ENCODE results near the gene NOC3L.

GRCh38 chr10:94308866-94309265 lies 53.9 kb downstream of the NOC3L start:
- TF ChIP-seq, protein P1, sequence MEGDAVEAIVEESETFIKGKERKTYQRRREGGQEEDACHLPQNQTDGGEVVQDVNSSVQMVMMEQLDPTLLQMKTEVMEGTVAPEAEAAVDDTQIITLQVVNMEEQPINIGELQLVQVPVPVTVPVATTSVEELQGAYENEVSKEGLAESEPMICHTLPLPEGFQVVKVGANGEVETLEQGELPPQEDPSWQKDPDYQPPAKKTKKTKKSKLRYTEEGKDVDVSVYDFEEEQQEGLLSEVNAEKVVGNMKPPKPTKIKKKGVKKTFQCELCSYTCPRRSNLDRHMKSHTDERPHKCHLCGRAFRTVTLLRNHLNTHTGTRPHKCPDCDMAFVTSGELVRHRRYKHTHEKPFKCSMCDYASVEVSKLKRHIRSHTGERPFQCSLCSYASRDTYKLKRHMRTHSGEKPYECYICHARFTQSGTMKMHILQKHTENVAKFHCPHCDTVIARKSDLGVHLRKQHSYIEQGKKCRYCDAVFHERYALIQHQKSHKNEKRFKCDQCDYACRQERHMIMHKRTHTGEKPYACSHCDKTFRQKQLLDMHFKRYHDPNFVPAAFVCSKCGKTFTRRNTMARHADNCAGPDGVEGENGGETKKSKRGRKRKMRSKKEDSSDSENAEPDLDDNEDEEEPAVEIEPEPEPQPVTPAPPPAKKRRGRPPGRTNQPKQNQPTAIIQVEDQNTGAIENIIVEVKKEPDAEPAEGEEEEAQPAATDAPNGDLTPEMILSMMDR (IDR thresholded peaks at IDR 0.05): no peak
- TF ChIP-seq EZH2 (IDR thresholded peaks at IDR 0.05; ENCODE audit: borderline replicate concordance, insufficient read depth, low read depth, low read length, poor library complexity, severe bottlenecking): no peak

Measured in B cell (primary cell).